A549 (cell line): Measurements from ENCODE around the gene UGT1A3.
"Not testable (repeated sequence)": the region's sequence is repeated elsewhere in the genome, so short reads cannot be mapped to it uniquely, and the experiment has no call there.

Experiments
- CBX2 ChIP-seq: fragments of 200-600 bp; sonication (generic); IDR thresholded peaks from 2 replicates; pipeline ENCODE4 v1.6.1; 2016; ENCODE audit warnings: low read depth, mild to moderate bottlenecking, borderline replicate concordance
- HEYL ChIP-seq: fragments of 250-450 bp; sonication (Bioruptor Pico); IDR thresholded peaks from 2 replicates; pipeline ENCODE4 v1.8.0; 2021; ENCODE audit warnings: mild to moderate bottlenecking, moderate library complexity
- TF ChIP-seq, protein P1 (sequence below): fragments of >200 bp; sonication (Bioruptor Twin); formaldehyde crosslinking; IDR thresholded peaks from 3 replicates; pipeline ENCODE4 v1.5.1; 2016

DNA sequence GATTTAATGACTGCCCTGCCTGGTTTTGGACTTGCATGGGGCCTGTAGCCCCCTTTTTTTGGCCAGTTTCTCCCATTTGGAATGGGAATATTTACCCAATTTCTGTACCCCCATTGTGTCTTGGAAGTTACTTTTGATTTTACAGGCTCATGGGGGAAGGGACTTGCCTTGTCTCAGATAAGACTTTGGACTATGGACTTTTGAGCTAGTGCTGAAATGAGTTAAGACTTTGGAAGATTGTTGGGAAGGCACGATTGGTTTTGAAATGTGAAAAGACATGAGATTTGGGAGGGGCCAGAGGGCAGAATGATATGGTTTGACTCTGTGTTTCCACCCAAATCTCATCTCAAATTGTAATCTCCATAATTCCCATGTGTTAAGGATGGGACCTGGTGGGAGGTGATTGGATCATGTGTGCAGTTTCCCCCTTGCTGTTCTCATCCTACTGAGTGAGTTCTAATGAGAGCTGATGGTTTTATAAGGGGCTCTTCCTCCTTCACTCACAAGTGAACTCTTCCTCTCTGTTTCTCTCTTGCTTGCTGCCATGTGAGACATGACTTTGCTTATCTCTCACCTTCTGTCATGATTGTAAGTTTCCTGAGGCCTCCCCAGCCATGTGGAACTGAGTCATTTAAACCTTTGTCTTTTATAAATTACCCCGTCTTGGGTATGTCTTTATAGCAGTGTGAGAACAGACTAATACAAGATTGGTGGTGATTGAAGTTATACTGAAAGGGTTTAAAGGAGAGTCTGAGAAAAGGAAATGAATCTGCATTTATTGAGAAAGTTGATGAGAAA lies 22.6 kb downstream of the UGT1A3 start:
- TF ChIP-seq CBX2; HEYL (CRISPR knock-in tag): not testable (repeated sequence)
- TF ChIP-seq, protein P1, sequence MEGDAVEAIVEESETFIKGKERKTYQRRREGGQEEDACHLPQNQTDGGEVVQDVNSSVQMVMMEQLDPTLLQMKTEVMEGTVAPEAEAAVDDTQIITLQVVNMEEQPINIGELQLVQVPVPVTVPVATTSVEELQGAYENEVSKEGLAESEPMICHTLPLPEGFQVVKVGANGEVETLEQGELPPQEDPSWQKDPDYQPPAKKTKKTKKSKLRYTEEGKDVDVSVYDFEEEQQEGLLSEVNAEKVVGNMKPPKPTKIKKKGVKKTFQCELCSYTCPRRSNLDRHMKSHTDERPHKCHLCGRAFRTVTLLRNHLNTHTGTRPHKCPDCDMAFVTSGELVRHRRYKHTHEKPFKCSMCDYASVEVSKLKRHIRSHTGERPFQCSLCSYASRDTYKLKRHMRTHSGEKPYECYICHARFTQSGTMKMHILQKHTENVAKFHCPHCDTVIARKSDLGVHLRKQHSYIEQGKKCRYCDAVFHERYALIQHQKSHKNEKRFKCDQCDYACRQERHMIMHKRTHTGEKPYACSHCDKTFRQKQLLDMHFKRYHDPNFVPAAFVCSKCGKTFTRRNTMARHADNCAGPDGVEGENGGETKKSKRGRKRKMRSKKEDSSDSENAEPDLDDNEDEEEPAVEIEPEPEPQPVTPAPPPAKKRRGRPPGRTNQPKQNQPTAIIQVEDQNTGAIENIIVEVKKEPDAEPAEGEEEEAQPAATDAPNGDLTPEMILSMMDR, result not testable (repeated sequence)
